Activated CD4-positive, alpha-beta T cell treated with anti-CD3 and anti-CD28 coated beads for 24 hours (primary cell): ENCODE data around the gene OTOS.

Experiments
- DNase-seq, 2 donors: peaks; one replicate each; pipeline ENCODE4 v3.0.0-alpha.2; 2020; ENCODE audit warnings: low read depth in 2 of 2

Gene OTOS

GRCh38 chr2:240151477-240152031 lies 11.1 kb upstream of the OTOS start:
- DNase-seq = no peak

- DNase-seq = peak; percentile 19 to 29
Measured at GRCh38 chr2:240149943-240150784, 9.7 kb upstream of the OTOS start.

- DNase-seq = no peak
Measured at GRCh38 chr2:240147911-240148587, 7.6 kb upstream of the OTOS start.

- DNase-seq = no peak
Measured at GRCh38 chr2:240147382-240147781, 6.9 kb upstream of the OTOS start.

- no peak for DNase-seq
Measured at GRCh38 chr2:240146627-240147278, 6.3 kb upstream of the OTOS start.

- DNase-seq = no peak
Measured at GRCh38 chr2:240146141-240146561, 5.7 kb upstream of the OTOS start.

GRCh38 chr2:240145461-240145860 lies 5.0 kb upstream of the OTOS start:
- DNase-seq = no peak

GRCh38 chr2:240144649-240145261 lies 4.3 kb upstream of the OTOS start:
- no peak for DNase-seq

GRCh38 chr2:240143801-240144648 lies 3.6 kb upstream of the OTOS start:
- DNase-seq = peak; percentile 75 to 78

- no peak for DNase-seq
Measured at GRCh38 chr2:240143276-240143675, 2.8 kb upstream of the OTOS start.

GRCh38 chr2:240142859-240143258 lies 2.4 kb upstream of the OTOS start:
- DNase-seq = no peak

- DNase-seq = no peak
Measured at GRCh38 chr2:240142256-240142775, 1.9 kb upstream of the OTOS start.

- DNase-seq = no peak
Measured at GRCh38 chr2:240141736-240142135, 1.3 kb upstream of the OTOS start.

GRCh38 chr2:240140920-240141319 lies 462 bp upstream of the OTOS start:
- DNase-seq = no peak

- DNase-seq = no peak
Measured at GRCh38 chr2:240139666-240140393, 628 bp downstream of the OTOS start.

- DNase-seq = no peak
Measured at GRCh38 chr2:240139011-240139441, 1.4 kb downstream of the OTOS start.

GRCh38 chr2:240138254-240138984 lies 2.0 kb downstream of the OTOS start:
- DNase-seq = no peak

GRCh38 chr2:240137596-240138253 lies 2.7 kb downstream of the OTOS start:
- no peak for DNase-seq
